Keratinocyte (primary cell): Measurements from ENCODE around the gene GSPT2. TPM values are rescaled to one million over a fixed set of nuclear protein-coding genes. Genes with fewer than 3 reads are reported as not detected.

ENCODE experiments used
- polyA plus RNA-seq, 5 experiments: library from polyadenylated mRNA; depleted of rRNA in 3 of 5; stranded (reverse) in 3 of 5; stranded (forward) in 1 of 5; unstranded in 1 of 5; fragments of >200 nt; gene quantifications; 1 replicate in 1 of 5; 2 replicates in 3 of 5; 3 replicates in 1 of 5; pipeline versions ENCODE4 v1.2.1 to v1.2.3, GENCODE V29; 2011 to 2012; ENCODE audit warnings: missing spikeins in 2 of 5, low read depth in 1 of 5, low replicate concordance in 1 of 5

GSPT2 gene
- polyA plus RNA-seq, 1 donor (not counting 4 experiments of a cell fraction or from before 2014, with no cell fraction given) = 3.8 TPM

Other genes with a start within 250 kb of the GSPT2 start
- gene NUDT11, start 246.8 kb upstream of the GSPT2 start, polyA plus RNA-seq = 13.6 to 18.4 TPM (median 14.0 TPM) in 3 replicates
- not detected in 3 replicates for gene CENPVL3, start 124.5 kb upstream of the GSPT2 start, polyA plus RNA-seq
- gene CENPVL2, start 60.6 kb upstream of the GSPT2 start, polyA plus RNA-seq = not detected in 3 replicates
- not detected in 3 replicates for gene CENPVL1, start 32.9 kb upstream of the GSPT2 start, polyA plus RNA-seq
- gene MAGED1, start 150.2 kb downstream of the GSPT2 start, polyA plus RNA-seq = 49.4 to 136 TPM (median 74.8 TPM) in 3 replicates